ENCODE results near the gene CLCA4.

CLCA4 gene

DNA sequence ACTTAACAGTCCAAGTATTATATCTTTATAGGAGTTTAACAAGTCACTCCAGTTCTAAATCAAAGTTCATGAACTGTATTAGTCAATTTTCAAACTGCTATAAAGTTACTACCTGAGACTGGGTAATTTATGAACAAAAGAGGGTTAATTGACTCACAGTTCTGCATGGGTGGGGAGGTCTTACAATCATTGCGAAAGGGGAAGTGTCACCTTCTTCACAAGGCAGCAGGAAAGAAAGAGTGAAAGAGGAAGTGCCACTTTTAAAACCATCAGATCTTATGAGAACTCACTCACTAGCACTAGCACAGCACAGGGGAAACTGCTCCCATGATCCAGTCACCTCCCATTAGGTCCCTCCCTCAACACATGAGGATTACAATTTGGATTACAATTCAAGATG, 70.0 kb downstream of the CLCA4 start:
- H3K4me3 ChIP-seq (ENCODE audit: low read depth, low read length) = no peak overlapping the region

GRCh38 chr1:86618358-86618757, 71.5 kb downstream of the CLCA4 start:
- no peak for TF ChIP-seq CTCF (IDR thresholded peaks at IDR 0.05; ENCODE audit: low read depth, low read length)
- H3K4me3 ChIP-seq (ENCODE audit: low read depth, low read length) = no peak overlapping the region

More for the DNA sequence above, 70.0 kb downstream of the CLCA4 start:
- TF ChIP-seq CTCF (IDR thresholded peaks at IDR 0.05; ENCODE audit: low read depth, low read length) = no peak

GRCh38 chr1:86619313-86619712, 72.4 kb downstream of the CLCA4 start:
- H3K4me3 ChIP-seq (ENCODE audit: low read depth, low read length) = no peak overlapping the region
- TF ChIP-seq CTCF (IDR thresholded peaks at IDR 0.05; ENCODE audit: low read depth, low read length) = no peak

- no peak overlapping the region for H3K4me3 ChIP-seq (ENCODE audit: low read depth, low read length)
- TF ChIP-seq CTCF (IDR thresholded peaks at IDR 0.05; ENCODE audit: low read depth, low read length) = no peak
Measured at GRCh38 chr1:86621286-86621685, 74.4 kb downstream of the CLCA4 start.
